Central memory CD4-positive, alpha-beta T cell (primary cell): Measurements from ENCODE around the gene U2AF2.
"Not testable (repeated sequence)": the region's sequence is repeated elsewhere in the genome, so short reads cannot be mapped to it uniquely, and the experiment has no call there.

Experiments used
- DNase-seq: peaks from one replicate; pipeline ENCODE4 v3.0.0; 2022

Gene U2AF2

GRCh38 chr19:55717879-55718711 lies 63.3 kb downstream of the U2AF2 start:
- not testable (repeated sequence) for DNase-seq

DNA sequence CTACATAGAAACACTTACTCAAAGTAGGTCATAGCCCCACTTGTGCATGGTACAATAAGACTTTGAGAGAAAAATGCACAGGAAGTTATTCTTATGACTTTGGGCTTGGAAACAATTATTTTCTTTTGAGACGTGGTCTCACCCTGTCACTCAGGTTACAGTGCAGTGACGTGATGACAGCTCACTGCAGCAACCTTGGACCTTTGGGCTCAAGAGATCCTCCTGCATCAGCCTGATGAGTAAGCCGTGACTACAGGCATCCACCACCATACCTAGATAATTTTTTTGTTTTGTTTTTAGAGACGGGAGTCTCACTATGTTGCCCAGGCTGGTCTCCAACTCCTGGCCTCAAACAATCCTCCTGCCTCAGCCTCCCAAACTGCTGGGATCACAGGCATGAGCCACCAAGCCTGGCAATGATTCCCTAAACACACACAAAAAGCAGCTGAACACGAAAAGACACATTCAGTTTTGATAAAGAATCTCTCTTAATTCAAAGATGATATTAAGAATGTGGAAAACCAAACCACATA lies 65.4 kb downstream of the U2AF2 start:
- DNase-seq: no peak

DNA sequence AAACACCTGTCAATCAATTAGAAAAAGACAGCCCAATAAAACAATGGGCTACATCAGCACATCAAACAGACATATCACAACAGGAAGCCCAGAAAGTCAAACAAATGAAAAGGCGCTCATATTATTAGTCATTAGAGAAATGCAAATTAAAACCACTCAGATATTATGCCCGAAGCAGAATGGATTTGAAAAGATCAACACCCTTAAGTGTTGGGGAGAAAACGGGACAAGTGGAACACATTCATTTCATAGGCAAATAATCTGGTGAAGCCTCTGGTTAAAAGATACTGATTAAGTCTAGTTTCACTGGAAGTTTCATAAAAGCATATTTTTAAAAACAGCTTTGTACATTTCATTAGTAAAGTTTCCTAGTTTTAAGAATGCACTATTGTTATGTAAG lies 66.0 kb downstream of the U2AF2 start:
- DNase-seq: no peak

DNA sequence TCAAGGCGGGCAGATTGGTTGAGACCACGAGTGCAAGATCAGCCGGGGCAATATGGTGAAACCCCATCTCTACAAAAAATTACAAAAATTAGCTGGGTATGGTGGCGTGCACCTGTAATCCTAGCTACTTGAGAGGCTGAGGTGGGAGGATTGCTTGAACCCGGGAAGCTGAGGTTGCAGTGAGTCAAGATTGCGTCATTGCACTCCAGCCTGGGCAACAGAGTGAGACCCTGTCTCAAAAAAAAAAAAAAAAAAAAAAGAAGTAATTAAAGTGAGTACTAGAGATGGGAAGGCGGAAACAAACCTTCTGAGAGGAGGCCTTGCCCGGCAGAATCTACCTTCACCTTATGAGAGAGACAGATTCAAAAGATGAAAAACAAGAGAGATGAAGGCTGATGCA lies 68.7 kb downstream of the U2AF2 start:
- no peak for DNase-seq
